IMR-90 (cell line): ENCODE data around the gene APOC4.

Experiments
- CTCF ChIP-seq: conservative IDR thresholded peaks from 2 replicates; pipeline ENCODE4 v1.5.1; 2012; ENCODE audit warnings: mild to moderate bottlenecking, low read depth, low read length, improper control_type of control experiment
- NFE2L2 ChIP-seq: fragments of 150-350 bp; IDR thresholded peaks from 2 replicates; pipeline ENCODE4 v1.6.1; 2016; ENCODE audit warnings: low read depth, mild to moderate bottlenecking, low read length
- POLR2A ChIP-seq: IDR thresholded peaks from 2 replicates; pipeline ENCODE4 v1.6.1; 2012; ENCODE audit warnings: mild to moderate bottlenecking, low read depth, low read length

GRCh38 chr19:44951179-44952159 lies 9.4 kb downstream of the APOC4 start:
- TF ChIP-seq POLR2A (no peak), CTCF (peak; percentile 82), NFE2L2 (no peak)
